ENCODE measurements around the gene NAA30.

Gene NAA30

DNA sequence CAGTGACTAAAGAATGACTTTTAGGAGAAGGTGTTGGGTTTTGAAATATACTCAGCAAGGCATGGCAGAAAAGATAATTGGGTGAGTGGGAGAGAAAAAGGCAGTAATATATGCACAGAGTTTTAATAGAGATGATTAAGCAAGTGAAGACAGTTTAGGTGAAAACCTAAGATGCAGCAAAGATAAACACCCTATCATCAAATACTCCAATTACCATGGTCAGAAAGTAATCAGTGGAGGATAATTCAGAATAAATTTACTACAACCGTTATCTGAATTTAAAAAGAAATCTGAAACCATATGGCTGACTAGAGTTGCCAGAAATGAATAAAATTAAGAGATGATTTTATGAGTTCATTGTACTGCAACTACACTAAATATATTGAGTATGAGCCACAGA, 26.8 kb downstream of the NAA30 start:
- H3K9me3 ChIP-seq (ENCODE audit: control insufficient read depth, low read length): no peaks in the 10 kb centered on the region
- H3K27me3 ChIP-seq (ENCODE audit: control insufficient read depth, insufficient read depth, low read length, poor library complexity, severe bottlenecking): no peaks in the 10 kb centered on the region
- 100% methylated on average over 1 of the region's 1 CpG; no CpG with 5 or more reads in 1 of the 2 experiments for WGBS, 2 experiments
- H3K27ac ChIP-seq (ENCODE audit: insufficient read depth, low read depth, low read length, poor library complexity, severe bottlenecking): no peak overlapping the region
- no peak overlapping the region for H3K4me3 ChIP-seq (ENCODE audit: insufficient read depth, low read depth, low read length)
- H3K36me3 ChIP-seq (ENCODE audit: control insufficient read depth, insufficient read depth, low read length): no peaks in the 10 kb centered on the region
- no peaks in the 10 kb centered on the region for H3K4me1 ChIP-seq (ENCODE audit: control insufficient read depth, insufficient read depth, low read length)

DNA sequence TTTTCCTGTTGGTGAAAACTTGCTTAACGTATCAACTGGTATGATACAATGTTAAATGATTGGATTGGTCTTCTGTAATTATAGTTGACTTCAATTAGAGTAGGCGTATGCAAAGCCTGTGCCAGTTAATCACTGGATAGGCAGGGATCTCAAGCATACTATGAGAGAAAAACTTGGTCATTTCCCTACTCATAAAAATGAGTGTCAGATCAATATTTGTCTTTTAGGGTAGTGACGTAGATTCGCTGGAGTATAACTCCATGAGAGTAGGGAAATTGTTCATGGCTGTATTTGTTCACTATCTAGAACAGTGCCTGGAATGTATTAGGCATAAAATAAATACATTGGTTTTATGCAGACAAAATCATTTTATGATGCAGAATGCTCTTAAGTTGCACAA, 28.6 kb downstream of the NAA30 start:
- H3K4me3 ChIP-seq (ENCODE audit: insufficient read depth, low read depth, low read length): no peak overlapping the region
- H3K36me3 ChIP-seq (ENCODE audit: control insufficient read depth, insufficient read depth, low read length): no peaks in the 10 kb centered on the region
- H3K9me3 ChIP-seq (ENCODE audit: control insufficient read depth, low read length): no peaks in the 10 kb centered on the region
- 88 to 94% methylated on average over 4 of the region's 4 CpGs for WGBS, 2 experiments
- H3K4me1 ChIP-seq (ENCODE audit: control insufficient read depth, insufficient read depth, low read length): no peaks in the 10 kb centered on the region
- no peaks in the 10 kb centered on the region for H3K27me3 ChIP-seq (ENCODE audit: control insufficient read depth, insufficient read depth, low read length, poor library complexity, severe bottlenecking)
- H3K27ac ChIP-seq (ENCODE audit: insufficient read depth, low read depth, low read length, poor library complexity, severe bottlenecking): no peak overlapping the region

DNA sequence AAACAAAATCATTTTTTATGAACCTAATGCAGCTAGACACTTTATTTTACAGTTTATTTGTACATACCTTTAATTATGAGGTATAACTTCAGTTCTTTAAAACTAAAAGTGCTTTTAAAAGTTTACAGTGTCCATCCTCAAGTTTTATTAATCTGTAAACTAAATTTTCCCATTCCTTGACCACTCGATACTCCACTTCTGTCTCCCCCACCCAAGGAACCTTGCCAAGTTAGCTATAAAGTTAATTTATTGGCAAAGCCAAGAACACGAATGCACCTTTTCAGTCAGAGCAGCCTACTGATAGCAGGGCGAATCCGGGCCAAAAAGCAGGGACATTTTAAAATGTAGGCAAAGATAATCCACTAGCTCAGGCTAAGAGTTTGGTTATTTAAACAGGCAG, 29.6 kb downstream of the NAA30 start:
- Histone ChIP-seq H3K4me1 (ENCODE audit: control insufficient read depth, insufficient read depth, low read length) (no peaks in the 10 kb centered on the region), H3K36me3 (ENCODE audit: control insufficient read depth, insufficient read depth, low read length) (no peaks in the 10 kb centered on the region), H3K4me3 (ENCODE audit: insufficient read depth, low read depth, low read length) (no peak overlapping the region), H3K27me3 (ENCODE audit: control insufficient read depth, insufficient read depth, low read length, poor library complexity, severe bottlenecking) (no peaks in the 10 kb centered on the region), H3K27ac (ENCODE audit: insufficient read depth, low read depth, low read length, poor library complexity, severe bottlenecking) (no peak overlapping the region), H3K9me3 (ENCODE audit: control insufficient read depth, low read length) (no peaks in the 10 kb centered on the region)
- 94 to 97% methylated on average over 4 of the region's 4 CpGs for WGBS, 2 experiments

DNA sequence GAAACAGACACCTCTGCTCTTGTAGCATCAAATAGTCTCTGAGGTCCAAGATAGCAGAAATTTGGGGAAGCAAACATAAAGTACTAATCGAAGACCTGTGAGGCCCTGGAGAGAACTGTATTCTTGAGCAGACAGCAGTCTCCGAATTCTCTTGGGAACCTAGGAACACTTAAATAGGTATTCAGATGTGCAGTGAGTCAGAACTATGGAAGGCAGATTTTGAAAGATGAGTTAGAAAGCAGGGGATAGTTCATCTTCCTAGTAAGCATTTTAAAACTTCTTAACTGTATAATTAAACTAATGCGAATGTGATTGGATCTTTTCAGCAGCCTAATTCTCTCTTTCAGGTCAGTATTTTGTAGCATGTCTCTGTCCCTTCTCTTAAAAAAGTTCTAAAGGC, 30.6 kb downstream of the NAA30 start:
- H3K4me1 ChIP-seq (ENCODE audit: control insufficient read depth, insufficient read depth, low read length): no peaks in the 10 kb centered on the region
- H3K36me3 ChIP-seq (ENCODE audit: control insufficient read depth, insufficient read depth, low read length): no peaks in the 10 kb centered on the region
- no peak overlapping the region for H3K27ac ChIP-seq (ENCODE audit: insufficient read depth, low read depth, low read length, poor library complexity, severe bottlenecking)
- 92 to 98% methylated on average over 3 of the region's 3 CpGs for WGBS, 2 experiments
- H3K27me3 ChIP-seq (ENCODE audit: control insufficient read depth, insufficient read depth, low read length, poor library complexity, severe bottlenecking): no peaks in the 10 kb centered on the region
- H3K4me3 ChIP-seq (ENCODE audit: insufficient read depth, low read depth, low read length): no peak overlapping the region
- H3K9me3 ChIP-seq (ENCODE audit: control insufficient read depth, low read length): no peaks in the 10 kb centered on the region

DNA sequence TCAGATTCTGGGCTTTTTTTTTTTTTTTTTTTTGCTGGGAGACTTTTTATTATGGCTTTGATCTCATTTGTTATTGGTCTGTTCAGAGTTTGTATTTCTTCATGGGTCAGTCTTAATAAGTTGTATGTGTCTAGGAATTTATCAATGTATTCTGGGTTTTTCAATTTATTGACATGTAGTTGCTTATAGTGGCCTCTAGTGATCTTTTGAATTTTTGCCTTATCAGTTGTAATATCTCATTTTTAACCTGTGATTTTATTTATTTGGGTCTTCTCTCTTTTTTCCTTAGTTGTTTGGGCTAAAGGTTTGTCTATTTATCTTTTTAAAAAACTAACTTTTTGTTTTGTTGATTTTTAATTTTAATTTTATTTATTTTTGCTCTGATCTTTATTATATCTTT, 45.5 kb downstream of the NAA30 start:
- H3K27me3 ChIP-seq (ENCODE audit: control insufficient read depth, insufficient read depth, low read length, poor library complexity, severe bottlenecking): no peaks in the 10 kb centered on the region
- H3K36me3 ChIP-seq (ENCODE audit: control insufficient read depth, insufficient read depth, low read length): no peaks in the 10 kb centered on the region
- H3K9me3 ChIP-seq (ENCODE audit: control insufficient read depth, low read length): no peaks in the 10 kb centered on the region
- no peak overlapping the region for H3K4me3 ChIP-seq (ENCODE audit: insufficient read depth, low read depth, low read length)
- H3K4me1 ChIP-seq (ENCODE audit: control insufficient read depth, insufficient read depth, low read length): no peaks in the 10 kb centered on the region
- no peak overlapping the region for H3K27ac ChIP-seq (ENCODE audit: insufficient read depth, low read depth, low read length, poor library complexity, severe bottlenecking)

DNA sequence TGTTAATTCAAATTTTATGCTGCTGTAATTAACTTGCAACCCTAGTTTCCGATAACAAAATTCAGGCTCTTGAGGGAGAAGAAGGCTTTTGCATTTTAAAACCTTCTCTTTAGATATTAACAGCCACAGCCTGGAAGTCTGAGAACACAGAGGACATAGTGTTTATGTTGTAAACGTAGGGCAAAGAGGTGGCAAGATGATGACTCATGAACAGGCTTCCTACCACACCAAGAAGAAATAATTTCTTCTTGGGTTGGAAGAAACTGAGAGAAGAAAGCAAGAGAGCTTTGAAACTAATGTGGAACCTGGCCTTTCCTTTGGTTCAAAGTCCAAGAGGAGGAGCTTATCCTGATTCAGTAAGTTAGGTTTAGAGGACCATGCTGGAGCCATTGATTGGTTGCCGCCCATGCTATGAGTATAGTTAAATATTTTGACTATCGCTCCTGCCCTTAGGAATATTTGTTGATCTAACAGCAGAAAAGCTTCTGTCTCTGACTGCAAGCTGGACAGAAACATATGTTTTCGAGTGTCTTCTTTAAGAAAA, 71.5 kb downstream of the NAA30 start:
- Histone ChIP-seq H3K36me3 (ENCODE audit: control insufficient read depth, insufficient read depth, low read length) (no peaks in the 10 kb centered on the region), H3K4me1 (ENCODE audit: control insufficient read depth, insufficient read depth, low read length) (no peaks in the 10 kb centered on the region), H3K27ac (ENCODE audit: insufficient read depth, low read depth, low read length, poor library complexity, severe bottlenecking) (no peak overlapping the region), H3K27me3 (ENCODE audit: control insufficient read depth, insufficient read depth, low read length, poor library complexity, severe bottlenecking) (no peaks in the 10 kb centered on the region), H3K9me3 (ENCODE audit: control insufficient read depth, low read length) (no peaks in the 10 kb centered on the region), H3K4me3 (ENCODE audit: insufficient read depth, low read depth, low read length) (no peak overlapping the region)
- WGBS, 2 experiments: 93 to 94% methylated on average over 4 of the region's 5 CpGs

DNA sequence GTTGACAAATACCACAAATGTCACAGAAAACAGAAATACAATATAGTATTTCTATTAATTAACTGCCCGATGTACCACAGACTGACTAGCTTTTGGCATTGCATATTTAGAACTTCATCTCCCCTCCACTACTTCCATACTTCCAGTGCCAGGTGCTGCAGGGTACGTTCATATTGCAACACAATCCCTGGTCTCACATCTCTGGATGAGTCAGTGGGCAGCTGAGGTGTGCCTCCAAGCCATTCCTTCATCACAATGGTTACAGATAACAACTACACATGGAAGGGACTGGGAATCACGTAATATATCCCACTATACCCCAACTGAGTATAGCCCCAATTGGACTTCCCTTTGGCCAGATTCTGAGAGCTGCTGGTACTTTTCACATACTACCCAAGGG, 72.2 kb downstream of the NAA30 start:
- H3K9me3 ChIP-seq (ENCODE audit: control insufficient read depth, low read length): no peaks in the 10 kb centered on the region
- H3K36me3 ChIP-seq (ENCODE audit: control insufficient read depth, insufficient read depth, low read length): no peaks in the 10 kb centered on the region
- no peak overlapping the region for H3K27ac ChIP-seq (ENCODE audit: insufficient read depth, low read depth, low read length, poor library complexity, severe bottlenecking)
- H3K27me3 ChIP-seq (ENCODE audit: control insufficient read depth, insufficient read depth, low read length, poor library complexity, severe bottlenecking): no peaks in the 10 kb centered on the region
- H3K4me1 ChIP-seq (ENCODE audit: control insufficient read depth, insufficient read depth, low read length): no peaks in the 10 kb centered on the region
- H3K4me3 ChIP-seq (ENCODE audit: insufficient read depth, low read depth, low read length): no peak overlapping the region
- WGBS, 2 experiments: 95% methylated on average over 3 of the region's 3 CpGs

DNA sequence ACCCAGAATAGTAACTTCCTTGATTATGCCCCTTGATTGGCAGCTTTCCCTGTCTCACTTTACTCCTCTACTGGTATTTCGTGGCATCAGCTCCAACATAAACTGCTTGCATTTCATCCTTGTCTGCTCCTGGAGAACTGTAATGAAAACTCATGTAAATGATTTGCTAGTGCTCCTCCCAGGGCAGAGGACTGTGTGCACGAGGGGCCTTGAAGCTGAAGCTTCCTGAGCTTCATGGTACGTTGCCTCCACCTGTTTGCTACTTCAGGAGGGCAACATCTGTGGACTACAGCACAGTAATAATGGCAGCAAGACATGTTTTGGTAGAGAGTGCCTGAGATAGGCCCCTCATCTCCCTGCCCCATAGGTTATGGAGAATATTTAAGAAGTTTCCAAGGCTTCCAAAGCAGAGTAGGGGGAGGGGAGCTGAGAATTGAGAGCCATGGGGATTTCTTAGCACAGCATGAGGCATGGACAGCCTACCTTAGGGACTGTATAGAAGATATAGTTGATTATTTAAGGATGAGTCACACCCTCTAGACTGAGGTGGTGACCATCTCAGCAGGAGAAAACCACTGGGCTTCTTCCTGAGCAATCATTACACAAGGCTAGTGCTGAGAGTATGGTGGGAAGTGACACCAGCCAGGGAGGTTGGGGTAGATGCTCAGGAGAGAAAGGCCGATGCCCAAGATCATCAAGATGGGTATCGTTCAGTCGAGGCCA, 73.8 kb downstream of the NAA30 start:
- Histone ChIP-seq H3K27me3 (ENCODE audit: control insufficient read depth, insufficient read depth, low read length, poor library complexity, severe bottlenecking) (no peaks in the 10 kb centered on the region), H3K4me1 (ENCODE audit: control insufficient read depth, insufficient read depth, low read length) (no peaks in the 10 kb centered on the region), H3K9me3 (ENCODE audit: control insufficient read depth, low read length) (no peaks in the 10 kb centered on the region), H3K4me3 (ENCODE audit: insufficient read depth, low read depth, low read length) (no peak overlapping the region), H3K36me3 (ENCODE audit: control insufficient read depth, insufficient read depth, low read length) (no peaks in the 10 kb centered on the region), H3K27ac (ENCODE audit: insufficient read depth, low read depth, low read length, poor library complexity, severe bottlenecking) (no peak overlapping the region)
- WGBS, 2 experiments: 91 to 92% methylated on average over 6 of the region's 6 CpGs

All from ectodermal cell (in vitro differentiated cells).